ENCODE results near the gene MXD4. TPM values are rescaled to one million over a fixed set of nuclear protein-coding genes. Genes with fewer than 3 reads are reported as not detected.

The MXD4 gene
- total RNA-seq, 6 experiments from 2014 or later = 56.5 to 81.8 (median 60.3) TPM

DNA sequence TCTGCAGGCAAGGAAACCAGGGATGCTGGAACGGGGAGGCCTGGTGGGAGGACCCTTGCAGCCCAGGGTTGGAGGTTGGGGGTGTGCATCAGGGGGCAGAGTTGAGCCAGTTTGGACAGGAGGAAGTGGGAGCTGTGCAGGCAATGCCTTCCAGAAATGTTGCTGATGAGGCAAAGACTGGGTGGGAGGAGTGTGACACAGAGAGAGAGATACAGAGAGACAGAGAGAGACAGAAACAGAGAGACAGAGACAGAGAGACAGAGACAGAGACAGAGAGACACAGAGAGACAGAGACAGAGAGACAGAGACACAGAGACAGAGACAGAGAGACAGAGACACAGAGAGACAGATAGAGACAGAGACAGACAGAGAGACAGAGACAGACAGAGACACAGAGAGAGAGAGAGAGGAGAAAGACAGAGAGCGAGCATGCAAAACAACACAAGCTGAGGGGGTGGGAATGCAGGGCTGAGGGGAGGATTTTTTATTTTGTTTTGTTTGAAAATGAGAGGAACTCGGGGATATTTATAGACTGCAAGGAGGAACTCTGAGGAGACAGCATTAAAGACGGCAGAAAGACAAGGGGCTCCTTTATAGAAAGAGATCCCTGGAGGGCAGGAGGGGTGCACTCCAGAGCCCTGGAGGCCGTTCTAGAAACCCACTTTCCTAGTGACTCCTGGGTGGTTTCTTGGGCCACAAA, 18.1 kb downstream of the MXD4 start:
- Mint-ChIP-seq H3K27me3 (ENCODE audit: insufficient read depth) (peaks cover 2% of the 10 kb centered on the region; the same call in 1 of the 2 replicates), H3K36me3 (ENCODE audit: low read depth) (0 out of 2 replicates have a peak, but pooled peaks cover 9% of the 10 kb centered on the region), H3K27ac (peak overlapping the region; percentile 39), H3K4me3 (peak overlapping the region; percentile 44), H3K9me3 (no peaks in the 10 kb centered on the region), H3K4me1 (ENCODE audit: low read depth) (peaks cover 45% of the 10 kb centered on the region)
- TF ChIP-seq, protein P1, sequence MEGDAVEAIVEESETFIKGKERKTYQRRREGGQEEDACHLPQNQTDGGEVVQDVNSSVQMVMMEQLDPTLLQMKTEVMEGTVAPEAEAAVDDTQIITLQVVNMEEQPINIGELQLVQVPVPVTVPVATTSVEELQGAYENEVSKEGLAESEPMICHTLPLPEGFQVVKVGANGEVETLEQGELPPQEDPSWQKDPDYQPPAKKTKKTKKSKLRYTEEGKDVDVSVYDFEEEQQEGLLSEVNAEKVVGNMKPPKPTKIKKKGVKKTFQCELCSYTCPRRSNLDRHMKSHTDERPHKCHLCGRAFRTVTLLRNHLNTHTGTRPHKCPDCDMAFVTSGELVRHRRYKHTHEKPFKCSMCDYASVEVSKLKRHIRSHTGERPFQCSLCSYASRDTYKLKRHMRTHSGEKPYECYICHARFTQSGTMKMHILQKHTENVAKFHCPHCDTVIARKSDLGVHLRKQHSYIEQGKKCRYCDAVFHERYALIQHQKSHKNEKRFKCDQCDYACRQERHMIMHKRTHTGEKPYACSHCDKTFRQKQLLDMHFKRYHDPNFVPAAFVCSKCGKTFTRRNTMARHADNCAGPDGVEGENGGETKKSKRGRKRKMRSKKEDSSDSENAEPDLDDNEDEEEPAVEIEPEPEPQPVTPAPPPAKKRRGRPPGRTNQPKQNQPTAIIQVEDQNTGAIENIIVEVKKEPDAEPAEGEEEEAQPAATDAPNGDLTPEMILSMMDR (IDR thresholded peaks at IDR 0.05) = no peak
- peak; percentile 12 for DNase-seq

GRCh38 chr4:2241410-2242353, 20.2 kb downstream of the MXD4 start, which contains the start of the genes HAUS3 and POLN:
HAUS3 (minus strand) TSS chr4:2242121; CDS start chr4:2240946, 1,175 bp downstream.
POLN (minus strand) TSS chr4:2242121; CDS start chr4:2229231, 12,890 bp downstream.
- Mint-ChIP-seq H3K4me1 (ENCODE audit: low read depth) (peaks cover 62% of the 10 kb centered on the region), H3K4me3 (peak within 1 kb of the TSS; percentile 85), H3K9me3 (no peaks in the 10 kb centered on the region), H3K27ac (peak within 1 kb of the TSS; percentile 20), H3K27me3 (ENCODE audit: insufficient read depth) (peaks cover 2% of the 10 kb centered on the region; the same call in 1 of the 2 replicates), H3K36me3 (ENCODE audit: low read depth) (peaks cover 22% of the 10 kb centered on the region; the same call in 1 of the 2 replicates)
- TF ChIP-seq, protein P1 (IDR thresholded peaks at IDR 0.05) = no peak
- peak; percentile 97 for DNase-seq

DNA sequence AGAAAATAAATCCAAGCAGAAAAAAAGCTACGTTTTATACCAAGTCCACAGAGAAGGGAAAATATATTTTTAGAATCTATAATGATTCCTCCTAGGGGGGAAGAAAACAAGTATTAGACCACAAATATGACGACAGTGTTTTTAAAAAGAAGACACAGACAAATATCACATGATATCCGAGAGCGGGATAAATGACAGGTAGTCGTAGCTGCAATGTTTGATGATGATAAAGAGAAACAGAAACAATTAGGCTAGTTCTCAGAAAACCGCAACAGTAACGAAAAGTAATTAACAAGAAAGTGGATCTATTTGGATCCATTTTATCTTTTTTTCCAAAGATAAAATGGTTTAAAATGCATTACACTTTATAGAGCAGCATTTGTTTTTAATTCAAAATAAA, 20.9 kb downstream of the MXD4 start:
- H3K4me1 Mint-ChIP-seq (ENCODE audit: low read depth) = peaks cover 62% of the 10 kb centered on the region
- H3K4me3 Mint-ChIP-seq = peak overlapping the region; percentile 85
- peaks cover 2% of the 10 kb centered on the region; the same call in 1 of the 2 replicates for H3K27me3 Mint-ChIP-seq (ENCODE audit: insufficient read depth)
- TF ChIP-seq, protein P1 (IDR thresholded peaks at IDR 0.05) = no peak
- H3K27ac Mint-ChIP-seq = peak overlapping the region; percentile 20
- peaks cover 22% of the 10 kb centered on the region; the same call in 1 of the 2 replicates for H3K36me3 Mint-ChIP-seq (ENCODE audit: low read depth)
- no peaks in the 10 kb centered on the region for H3K9me3 Mint-ChIP-seq
- no peak for DNase-seq

DNA sequence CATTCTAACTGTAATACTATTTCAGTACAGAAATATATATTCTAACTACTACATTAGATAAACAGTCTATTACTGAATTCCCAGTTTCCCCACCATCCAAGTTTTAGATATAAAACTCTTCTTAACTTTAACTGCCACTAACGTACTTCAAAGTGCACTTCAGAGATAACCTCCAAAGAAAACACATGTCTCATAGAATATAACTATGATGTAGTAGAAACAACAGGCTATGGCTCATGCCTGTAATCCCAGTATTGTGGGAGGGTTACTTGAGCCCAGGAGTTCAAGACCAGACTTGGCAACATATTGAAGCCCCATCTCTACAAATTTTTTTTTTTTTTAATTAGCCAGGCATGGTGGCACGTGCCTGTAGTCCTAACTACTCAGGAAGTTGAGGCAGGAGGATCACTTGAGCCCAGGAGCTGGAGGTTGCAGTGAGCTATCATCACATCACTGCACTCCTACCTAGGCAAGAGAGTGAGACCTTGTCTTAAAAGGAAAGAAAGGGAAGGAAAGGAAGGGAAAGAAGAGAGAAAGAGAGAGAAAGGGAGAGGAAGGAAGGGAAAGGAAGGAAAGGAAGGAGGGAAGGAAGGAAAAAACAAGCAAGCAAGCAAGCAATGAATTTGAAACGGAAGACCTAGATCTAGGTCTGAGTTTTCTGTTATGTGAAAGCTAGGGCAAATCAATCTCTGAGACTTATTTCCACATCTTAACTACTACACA, 24.8 kb downstream of the MXD4 start:
- H3K9me3 Mint-ChIP-seq = no peaks in the 10 kb centered on the region
- TF ChIP-seq, protein P1 (IDR thresholded peaks at IDR 0.05) = no peak
- peak overlapping the region; percentile 53 for H3K27ac Mint-ChIP-seq
- H3K27me3 Mint-ChIP-seq (ENCODE audit: insufficient read depth) = peaks cover 2% of the 10 kb centered on the region; the same call in 1 of the 2 replicates
- H3K4me3 Mint-ChIP-seq = no peak overlapping the region
- H3K36me3 Mint-ChIP-seq (ENCODE audit: low read depth) = peaks cover 40% of the 10 kb centered on the region
- no peak for DNase-seq
- H3K4me1 Mint-ChIP-seq (ENCODE audit: low read depth) = peaks cover 38% of the 10 kb centered on the region

GRCh38 chr4:2231082-2231481, 30.8 kb downstream of the MXD4 start:
- TF ChIP-seq, protein P1 (IDR thresholded peaks at IDR 0.05) = no peak
- no peaks in the 10 kb centered on the region for H3K27me3 Mint-ChIP-seq (ENCODE audit: insufficient read depth)
- H3K4me1 Mint-ChIP-seq (ENCODE audit: low read depth) = no peaks in the 10 kb centered on the region
- H3K4me3 Mint-ChIP-seq = no peak overlapping the region
- no peaks in the 10 kb centered on the region for H3K9me3 Mint-ChIP-seq
- H3K36me3 Mint-ChIP-seq (ENCODE audit: low read depth) = peaks cover 19% of the 10 kb centered on the region
- H3K27ac Mint-ChIP-seq = no peak overlapping the region
- no peak for DNase-seq

All from HFFc6 (cell line).